ENCODE results near the gene HDHD2.
A peak's percentile ranks its signal among the peaks of the same experiment; 100 is the strongest.

The HDHD2 gene

GRCh38 chr18:47143899-47144485 lies 6.3 kb downstream of the HDHD2 start:
- DNase-seq = no peak

- no peak for DNase-seq
These were observed 7.1 kb downstream of the HDHD2 start for GRCh38 chr18:47143153-47143552.

GRCh38 chr18:47141289-47141688 lies 9.0 kb downstream of the HDHD2 start:
- no peak for DNase-seq

GRCh38 chr18:47121146-47121545 lies 29.2 kb downstream of the HDHD2 start:
- no peak for DNase-seq

- no peak for DNase-seq
These were observed 29.9 kb downstream of the HDHD2 start for GRCh38 chr18:47120428-47120827.

GRCh38 chr18:47118981-47119380 lies 31.3 kb downstream of the HDHD2 start:
- no peak for DNase-seq

- DNase-seq = no peak
These were observed 35.1 kb downstream of the HDHD2 start for GRCh38 chr18:47115205-47115604.

- no peak for DNase-seq
These were observed 36.3 kb downstream of the HDHD2 start for GRCh38 chr18:47113796-47114540.

- DNase-seq = no peak
These were observed 39.6 kb downstream of the HDHD2 start for GRCh38 chr18:47110492-47111274.

- DNase-seq = no peak
These were observed 40.6 kb downstream of the HDHD2 start for GRCh38 chr18:47109720-47110119.

GRCh38 chr18:47108998-47109405 lies 41.3 kb downstream of the HDHD2 start:
- DNase-seq = no peak

GRCh38 chr18:47108373-47108772 lies 41.9 kb downstream of the HDHD2 start:
- no peak for DNase-seq

- peak; percentile 26 to 69 (median 40) for DNase-seq
These were observed 50.0 kb downstream of the HDHD2 start for GRCh38 chr18:47100212-47100831.

GRCh38 chr18:47095810-47096209 lies 54.5 kb downstream of the HDHD2 start:
- no peak for DNase-seq

- DNase-seq = no peak
These were observed 62.6 kb downstream of the HDHD2 start for GRCh38 chr18:47087676-47088075.

- no peak for DNase-seq
These were observed 68.7 kb downstream of the HDHD2 start for GRCh38 chr18:47081578-47081977.

- DNase-seq = no peak
These were observed 69.4 kb downstream of the HDHD2 start for GRCh38 chr18:47080872-47081271.

GRCh38 chr18:47077111-47077510 lies 73.2 kb downstream of the HDHD2 start:
- no peak for DNase-seq

GRCh38 chr18:47075098-47075883 lies 75.0 kb downstream of the HDHD2 start:
- no peak for DNase-seq

- no peak for DNase-seq
These were observed 82.7 kb downstream of the HDHD2 start for GRCh38 chr18:47067648-47068047.

GRCh38 chr18:47063096-47063495 lies 87.2 kb downstream of the HDHD2 start:
- DNase-seq = no peak

GRCh38 chr18:47062471-47062870 lies 87.8 kb downstream of the HDHD2 start:
- no peak for DNase-seq

All from stimulated activated naive CD4-positive, alpha-beta T cell (primary cell).